DND-41 (cell line): ENCODE results near the gene CD96.

Experiments
- CTCF ChIP-seq: IDR thresholded peaks from 2 replicates; pipeline ENCODE4 v1.5.1; 2012; ENCODE audit warnings: borderline replicate concordance, low read length, moderate library complexity, mild to moderate bottlenecking; ENCODE audit not compliant: poor library complexity, severe bottlenecking; ENCODE audit errors: extremely low read depth
- EZH2 ChIP-seq: IDR thresholded peaks from 3 replicates; pipeline ENCODE4 v1.6.1; 2012; ENCODE audit warnings: borderline replicate concordance, low read depth, mild to moderate bottlenecking, moderate library complexity, low read length, inconsistent platforms; ENCODE audit not compliant: severe bottlenecking

GRCh38 chr3:111538681-111539083 is 3.3 kb upstream of the CD96 start:
- TF ChIP-seq EZH2 (no peak), CTCF (no peak)
